Hepatocyte (in vitro differentiated cells): ENCODE data around the gene BRSK1. TPM values are rescaled to one million over a fixed set of nuclear protein-coding genes. Genes with fewer than 3 reads are reported as not detected.
A peak's percentile ranks its signal among the peaks of the same experiment; 100 is the strongest.

Experiments used
- DNase-seq: peaks from one replicate; pipeline ENCODE4 v3.0.0-alpha.2; 2016; ENCODE audit warnings: low spot score
- H2AFZ ChIP-seq: fragments of 200-600 bp; sonication (generic); 2 replicates; pipeline ENCODE4 v1.6.0; 2016; ENCODE audit warnings: antibody characterized with exemption, mild to moderate bottlenecking
- H3K27ac ChIP-seq: fragments of 200-600 bp; sonication (generic); 2 replicates; pipeline ENCODE4 v1.5.1; 2016; ENCODE audit warnings: mild to moderate bottlenecking
- H3K27me3 ChIP-seq: fragments of 200-600 bp; sonication (generic); 2 replicates; pipeline ENCODE4 v1.6.1; 2016
- H3K36me3 ChIP-seq: fragments of 200-600 bp; sonication (generic); replicated peaks from 2 replicates; pipeline ENCODE4 v1.5.1; 2016; ENCODE audit warnings: low read depth; ENCODE audit not compliant: insufficient read depth
- H3K4me1 ChIP-seq: fragments of 200-600 bp; sonication (generic); 2 replicates; pipeline ENCODE4 v1.5.1; 2016; ENCODE audit warnings: mild to moderate bottlenecking, moderate library complexity; ENCODE audit not compliant: insufficient read depth
- H3K4me2 ChIP-seq: fragments of 200-600 bp; sonication (generic); 2 replicates; pipeline ENCODE4 v1.6.0; 2016
- H3K4me3 ChIP-seq: fragments of 200-600 bp; sonication (generic); 2 replicates; pipeline ENCODE4 v1.5.1; 2016; ENCODE audit warnings: mild to moderate bottlenecking
- H3K79me2 ChIP-seq: fragments of 200-600 bp; sonication (generic); 2 replicates; pipeline ENCODE4 v1.6.0; 2017; ENCODE audit warnings: mild to moderate bottlenecking
- H3K9me2 ChIP-seq: fragments of 200-600 bp; sonication (generic); replicated peaks from 2 replicates; pipeline ENCODE4 v1.6.0; 2017; ENCODE audit warnings: mild to moderate bottlenecking; ENCODE audit not compliant: insufficient read depth
- H3K9me3 ChIP-seq: fragments of 200-600 bp; sonication (generic); 2 replicates; pipeline ENCODE4 v1.5.1; 2016; ENCODE audit warnings: low read depth, mild to moderate bottlenecking
- H4K20me1 ChIP-seq: fragments of 200-600 bp; sonication (generic); 2 replicates; pipeline ENCODE4 v1.6.0; 2016; ENCODE audit warnings: mild to moderate bottlenecking; ENCODE audit not compliant: insufficient read depth, poor library complexity, severe bottlenecking
- CTCF ChIP-seq: fragments of 200-600 bp; sonication (generic); IDR thresholded peaks from 2 replicates; pipeline ENCODE4 v1.5.1; 2016; ENCODE audit warnings: antibody characterized with exemption, mild to moderate bottlenecking; ENCODE audit not compliant: poor library complexity
- EZH2 ChIP-seq: fragments of 200-600 bp; sonication (generic); IDR thresholded peaks from 2 replicates; pipeline ENCODE4 v1.6.1; 2016; ENCODE audit warnings: antibody characterized with exemption, mild to moderate bottlenecking, borderline replicate concordance
- EZH2phosphoT487 ChIP-seq: fragments of 200-600 bp; sonication (generic); IDR thresholded peaks from one replicate; pipeline ENCODE4 v1.6.1; 2018; ENCODE audit warnings: antibody characterized with exemption, mild to moderate bottlenecking, low read depth, moderate library complexity; ENCODE audit not compliant: unreplicated experiment, severe bottlenecking
- WGBS: methylation state at CpG from one replicate; pipeline ENCODE4 v1.1.6; 2016; ENCODE audit warnings: low lambda C conversion rate; ENCODE audit errors: missing lambda C conversion rate; 5-methylcytosine and 5-hydroxymethylcytosine counted together
- polyA plus RNA-seq: library from polyadenylated mRNA; unstranded; fragments of >200 nt; fragmentation: Nextera tagmentation; extraction: Ambion mirVana; gene quantifications from 2 replicates; pipeline ENCODE4 v1.2.1, GENCODE V29; 2016
- total RNA-seq: library from RNA; depleted of rRNA; stranded (reverse); fragments of >200 nt; gene quantifications from 2 replicates; pipeline ENCODE4 v1.2.3, GENCODE V29; 2014

The BRSK1 gene
- total and polyA plus RNA-seq, 2 experiments from 2014 or later: 2.4 to 13.2 TPM

GRCh38 chr19:55339889-55340783, 56.3 kb downstream of the BRSK1 start:
- Histone ChIP-seq H4K20me1 (peaks cover 5% of the 10 kb centered on the region), H3K27me3 (no peaks in the 10 kb centered on the region), H3K79me2 (peaks cover 16% of the 10 kb centered on the region), H3K27ac (peak overlapping the region; percentile 85), H3K4me3 (peak overlapping the region; percentile 66), H3K9me2 (no peaks in the 10 kb centered on the region), H3K36me3 (no peaks in the 10 kb centered on the region), H3K4me2 (peak overlapping the region; percentile 94), H3K9me3 (no peaks in the 10 kb centered on the region), H3K4me1 (no peaks in the 10 kb centered on the region), H2AFZ (no peak overlapping the region)
- DNase-seq: peak; percentile 49
- TF ChIP-seq CTCF (no peak), EZH2phosphoT487 (no peak), EZH2 (no peak)
- 0% methylated on average over 9 of the region's 44 CpGs for WGBS

GRCh38 chr19:55340784-55341147, 57.0 kb downstream of the BRSK1 start:
- Histone ChIP-seq H3K9me3 (no peaks in the 10 kb centered on the region), H2AFZ (no peak overlapping the region), H3K27ac (peak overlapping the region; percentile 85), H3K79me2 (peaks cover 16% of the 10 kb centered on the region), H3K4me2 (peak overlapping the region; percentile 94), H3K36me3 (no peaks in the 10 kb centered on the region), H3K4me3 (peak overlapping the region; percentile 66), H3K9me2 (no peaks in the 10 kb centered on the region), H4K20me1 (peaks cover 5% of the 10 kb centered on the region), H3K27me3 (no peaks in the 10 kb centered on the region), H3K4me1 (no peaks in the 10 kb centered on the region)
- TF ChIP-seq EZH2phosphoT487 (no peak), CTCF (peak; percentile 36)
- 1% methylated on average over 19 of the region's 24 CpGs for WGBS
- DNase-seq: peak; percentile 71

DNA sequence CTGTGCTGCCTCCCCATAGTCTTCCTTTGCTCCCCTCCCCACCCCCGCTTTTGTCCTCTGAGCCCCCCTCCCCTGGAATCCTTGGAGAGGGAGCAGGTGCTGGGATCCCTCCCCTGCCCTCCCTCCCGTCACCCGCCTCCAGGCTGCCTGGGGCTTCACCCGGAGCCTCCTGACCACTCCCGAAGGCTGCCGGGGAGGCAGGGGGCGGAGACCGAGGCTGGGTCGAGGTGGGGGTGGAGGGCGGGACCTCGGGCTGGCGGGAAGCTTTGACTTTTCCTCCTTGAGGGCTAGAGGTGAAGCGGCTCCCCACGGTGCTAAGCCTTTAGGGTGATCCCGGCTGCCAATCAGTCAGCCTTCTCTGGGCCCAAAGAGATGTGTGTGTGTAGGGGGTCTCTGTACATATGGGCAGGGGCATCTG, 57.4 kb downstream of the BRSK1 start:
- no peak overlapping the region for H2AFZ ChIP-seq
- H3K4me3 ChIP-seq: peak overlapping the region; percentile 66
- H3K27ac ChIP-seq: peak overlapping the region; percentile 85
- WGBS: 2% methylated on average over 12 of the region's 15 CpGs
- H3K4me2 ChIP-seq: peak overlapping the region; percentile 94
- H3K9me2 ChIP-seq: no peaks in the 10 kb centered on the region
- no peaks in the 10 kb centered on the region for H3K4me1 ChIP-seq
- no peaks in the 10 kb centered on the region for H3K9me3 ChIP-seq
- no peak for TF ChIP-seq EZH2
- no peak for TF ChIP-seq CTCF
- TF ChIP-seq EZH2phosphoT487: no peak
- peaks cover 5% of the 10 kb centered on the region for H4K20me1 ChIP-seq
- H3K27me3 ChIP-seq: no peaks in the 10 kb centered on the region
- H3K79me2 ChIP-seq: peaks cover 16% of the 10 kb centered on the region
- peak; percentile 91 for DNase-seq
- no peaks in the 10 kb centered on the region for H3K36me3 ChIP-seq
